Nephron progenitor cell (in vitro differentiated cells): Measurements from ENCODE around the gene GXYLT2.

Source experiments
- DNase-seq: peaks from one replicate; pipeline ENCODE4 v3.0.0; 2021
- H3K27ac Mint-ChIP-seq: 2 replicates; pipeline ENCODE4 v1.8.0; 2021; ENCODE audit warnings: mild to moderate bottlenecking, moderate library complexity, mixed read lengths
- H3K27me3 Mint-ChIP-seq: 2 replicates; pipeline ENCODE4 v1.8.0; 2021; ENCODE audit warnings: mild to moderate bottlenecking, low read depth, mixed read lengths; ENCODE audit not compliant: poor library complexity
- H3K36me3 Mint-ChIP-seq: 2 replicates; pipeline ENCODE4 v1.8.0; 2021; ENCODE audit warnings: low read depth, mixed read lengths
- H3K4me1 Mint-ChIP-seq: 2 replicates; pipeline ENCODE4 v1.8.0; 2021; ENCODE audit warnings: mixed read lengths
- H3K4me3 Mint-ChIP-seq: 2 replicates; pipeline ENCODE4 v1.8.0; 2021; ENCODE audit warnings: mild to moderate bottlenecking, moderate library complexity, mixed read lengths
- H3K9me3 Mint-ChIP-seq: 2 replicates; pipeline ENCODE4 v1.8.0; 2021; ENCODE audit warnings: mild to moderate bottlenecking, moderate library complexity, mixed read lengths
- TF ChIP-seq, protein P1 (sequence below): fragments of 200-600 bp; sonication (generic); IDR thresholded peaks from 2 replicates; pipeline ENCODE4 v1.5.0; 2021; ENCODE audit warnings: antibody characterized with exemption

Gene GXYLT2

DNA sequence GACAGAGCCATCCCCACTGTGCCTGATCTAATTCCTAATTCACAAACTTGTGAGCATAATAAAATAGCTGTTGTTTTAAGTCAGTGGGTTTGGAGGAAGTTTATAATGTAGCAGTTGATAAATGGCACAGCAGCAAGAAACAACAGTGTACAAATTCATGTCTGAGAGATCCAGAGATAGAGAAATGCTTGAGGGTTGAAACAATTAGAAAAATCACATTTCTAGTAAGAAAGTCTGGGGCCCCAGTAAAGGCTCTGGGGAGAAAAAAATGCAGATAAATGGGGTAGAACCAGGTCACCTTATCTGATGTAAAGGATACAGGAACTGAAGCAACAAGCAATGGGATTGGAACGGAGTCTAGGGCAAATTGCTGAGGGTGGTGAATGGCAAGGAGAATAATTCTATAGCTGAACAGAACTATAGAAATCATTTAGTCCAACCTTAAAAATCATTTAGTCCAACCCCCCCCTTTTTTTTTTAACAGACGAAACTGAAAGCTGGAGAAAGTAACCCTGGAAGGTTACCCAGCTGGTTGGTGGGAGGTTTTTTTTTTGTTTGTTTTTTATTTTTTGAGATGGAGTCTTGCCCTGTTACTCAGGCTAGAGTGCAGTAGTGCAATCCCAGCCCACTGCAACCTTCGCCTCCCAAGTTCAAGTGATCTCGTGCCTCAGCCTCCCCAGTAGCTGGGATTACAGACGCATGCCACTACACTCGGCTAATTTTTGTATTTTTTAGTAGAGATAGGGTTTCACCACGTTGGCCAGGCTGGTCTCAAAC lies 25.3 kb upstream of the GXYLT2 start:
- Mint-ChIP-seq H3K27me3 (peaks cover 15% of the 10 kb centered on the region), H3K4me1 (no peaks in the 10 kb centered on the region), H3K27ac (no peak overlapping the region), H3K9me3 (peaks cover 5% of the 10 kb centered on the region), H3K36me3 (no peaks in the 10 kb centered on the region), H3K4me3 (no peak overlapping the region)
- TF ChIP-seq, protein P1, sequence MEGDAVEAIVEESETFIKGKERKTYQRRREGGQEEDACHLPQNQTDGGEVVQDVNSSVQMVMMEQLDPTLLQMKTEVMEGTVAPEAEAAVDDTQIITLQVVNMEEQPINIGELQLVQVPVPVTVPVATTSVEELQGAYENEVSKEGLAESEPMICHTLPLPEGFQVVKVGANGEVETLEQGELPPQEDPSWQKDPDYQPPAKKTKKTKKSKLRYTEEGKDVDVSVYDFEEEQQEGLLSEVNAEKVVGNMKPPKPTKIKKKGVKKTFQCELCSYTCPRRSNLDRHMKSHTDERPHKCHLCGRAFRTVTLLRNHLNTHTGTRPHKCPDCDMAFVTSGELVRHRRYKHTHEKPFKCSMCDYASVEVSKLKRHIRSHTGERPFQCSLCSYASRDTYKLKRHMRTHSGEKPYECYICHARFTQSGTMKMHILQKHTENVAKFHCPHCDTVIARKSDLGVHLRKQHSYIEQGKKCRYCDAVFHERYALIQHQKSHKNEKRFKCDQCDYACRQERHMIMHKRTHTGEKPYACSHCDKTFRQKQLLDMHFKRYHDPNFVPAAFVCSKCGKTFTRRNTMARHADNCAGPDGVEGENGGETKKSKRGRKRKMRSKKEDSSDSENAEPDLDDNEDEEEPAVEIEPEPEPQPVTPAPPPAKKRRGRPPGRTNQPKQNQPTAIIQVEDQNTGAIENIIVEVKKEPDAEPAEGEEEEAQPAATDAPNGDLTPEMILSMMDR, result no peak
- DNase-seq, result no peak

DNA sequence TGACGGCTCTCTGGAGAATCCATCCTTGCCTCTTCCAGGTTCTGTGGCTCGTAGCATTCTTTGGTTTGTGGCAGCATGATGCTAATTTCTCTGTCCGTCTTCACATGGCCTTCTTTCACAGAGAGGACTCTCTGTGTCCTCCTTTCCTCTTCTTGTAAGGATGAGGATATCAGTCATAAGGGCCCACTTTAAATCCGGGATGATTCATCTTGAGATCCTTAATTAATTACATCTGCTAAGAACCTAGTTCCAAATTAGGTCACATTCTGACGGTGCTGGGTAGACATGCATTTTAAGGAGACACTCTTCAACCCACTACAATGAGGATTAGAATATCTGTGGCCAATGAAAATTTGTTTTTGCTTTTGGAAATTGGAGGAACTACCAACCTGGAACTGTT lies 15.7 kb upstream of the GXYLT2 start:
- peaks cover 40% of the 10 kb centered on the region for H3K27me3 Mint-ChIP-seq

DNA sequence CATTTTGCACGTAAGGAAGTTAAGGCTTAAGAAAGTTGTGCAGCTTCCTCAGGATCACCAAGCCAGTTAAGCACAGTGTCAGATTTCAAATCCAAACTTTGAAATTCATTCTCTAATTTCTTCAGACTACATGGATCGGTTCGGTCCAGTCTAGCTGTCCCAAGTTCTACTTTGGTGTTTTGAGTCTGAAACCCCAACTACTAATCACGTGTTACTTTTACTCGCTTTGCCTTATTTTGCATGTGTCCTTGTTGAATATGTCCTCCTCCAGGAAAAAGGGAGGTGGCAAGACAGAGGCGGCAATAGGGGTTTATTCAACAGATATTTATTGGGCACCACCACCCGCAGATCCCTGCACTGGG lies 522 bp upstream of the GXYLT2 start:
- Mint-ChIP-seq H3K27ac (peak overlapping the region; percentile 68), H3K9me3 (peaks cover 12% of the 10 kb centered on the region), H3K4me1 (peaks cover 46% of the 10 kb centered on the region), H3K4me3 (peak overlapping the region; percentile 89), H3K27me3 (peaks cover 11% of the 10 kb centered on the region), H3K36me3 (no peaks in the 10 kb centered on the region)
- DNase-seq, result no peak
- TF ChIP-seq, protein P1, result no peak

More for the DNA sequence above, 15.7 kb upstream of the GXYLT2 start:
- Mint-ChIP-seq H3K4me1 (no peaks in the 10 kb centered on the region), H3K4me3 (no peak overlapping the region), H3K27ac (no peak overlapping the region), H3K36me3 (no peaks in the 10 kb centered on the region), H3K9me3 (peaks cover 9% of the 10 kb centered on the region)
- DNase-seq, result no peak
- TF ChIP-seq, protein P1, result no peak

DNA sequence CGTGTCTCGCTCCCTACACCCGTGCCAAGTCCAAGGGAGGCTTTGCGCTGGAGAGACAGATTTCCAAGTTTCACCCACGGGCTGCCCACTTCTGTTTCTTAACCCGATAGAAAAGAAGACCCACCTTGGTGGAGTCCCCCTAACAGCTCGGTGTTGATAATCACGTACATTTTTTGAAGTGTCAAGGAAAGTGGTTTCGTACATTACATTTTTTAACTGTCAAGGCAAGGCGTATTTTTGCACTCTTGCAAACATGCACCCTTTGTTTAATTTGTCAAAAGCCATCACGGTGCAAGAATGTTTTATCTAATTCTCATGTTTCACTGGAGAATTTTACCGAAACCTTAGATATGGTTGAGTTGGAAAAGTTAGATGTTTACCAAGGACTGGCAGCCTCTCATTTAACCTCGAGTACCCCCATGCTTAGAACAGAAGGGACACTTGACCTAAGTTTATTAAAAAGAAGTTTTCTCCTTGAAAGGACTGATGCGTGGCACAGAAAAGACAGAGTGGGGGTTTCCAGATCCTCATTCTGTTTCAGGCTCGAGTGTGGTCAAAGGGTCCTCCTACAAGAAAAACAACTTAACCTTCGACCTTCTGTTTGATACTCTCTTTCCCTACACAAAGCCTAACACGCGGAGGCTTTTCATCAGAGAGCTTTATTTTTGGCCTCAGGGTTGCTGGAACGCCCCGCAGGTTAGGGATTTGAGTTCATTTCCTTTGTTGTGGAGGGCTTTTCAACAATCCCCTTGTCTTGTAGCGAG lies 882 bp downstream of the GXYLT2 start:
- peak overlapping the region; percentile 79 for H3K27ac Mint-ChIP-seq
- peaks cover 58% of the 10 kb centered on the region for H3K4me1 Mint-ChIP-seq
- DNase-seq, result peak; percentile 22
- H3K4me3 Mint-ChIP-seq, result peak overlapping the region; percentile 88
- H3K9me3 Mint-ChIP-seq, result peaks cover 6% of the 10 kb centered on the region
- H3K27me3 Mint-ChIP-seq, result peaks cover 11% of the 10 kb centered on the region
- H3K36me3 Mint-ChIP-seq, result peaks cover 5% of the 10 kb centered on the region
- TF ChIP-seq, protein P1, result no peak

DNA sequence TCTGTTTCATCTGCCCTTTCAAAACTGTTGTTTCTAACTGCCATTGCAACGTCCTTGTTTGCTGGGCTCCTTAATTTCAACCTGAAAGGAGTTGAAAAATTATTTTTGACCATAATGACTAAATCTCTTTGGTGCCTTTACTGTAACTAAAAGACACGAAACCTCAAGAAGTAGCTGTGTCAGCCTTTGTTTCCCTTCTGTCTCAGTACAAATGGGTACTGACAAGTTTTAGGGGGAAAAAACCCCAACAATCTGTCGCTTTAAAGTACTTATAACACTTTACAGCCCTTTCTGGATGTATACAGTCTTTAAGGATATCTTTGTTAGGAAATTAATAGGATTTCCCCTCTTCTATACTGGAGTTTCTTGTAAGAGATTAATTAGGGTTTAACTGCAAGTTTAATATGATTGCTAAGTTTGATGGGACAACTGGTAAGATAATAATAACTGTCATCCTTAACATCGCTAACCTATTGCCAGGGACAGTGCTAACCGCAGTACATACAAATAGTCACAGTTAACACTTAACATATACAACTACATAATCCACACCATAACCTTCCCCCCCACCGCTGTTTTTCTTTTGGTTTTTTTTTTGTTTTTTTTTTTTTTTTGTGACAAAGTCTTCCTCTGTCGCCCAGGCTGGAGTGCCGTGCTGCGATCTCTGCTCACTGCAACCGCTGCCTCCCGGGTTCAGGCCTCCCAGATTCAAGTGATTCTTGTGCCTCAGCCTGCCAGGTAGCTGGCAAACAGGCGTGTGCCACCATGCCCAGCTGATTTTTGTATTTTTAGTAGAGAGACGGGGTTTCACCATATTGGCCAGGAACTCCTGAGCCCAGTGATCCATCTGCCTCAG lies 1.7 kb downstream of the GXYLT2 start:
- peak overlapping the region; percentile 88 for H3K4me3 Mint-ChIP-seq

More for the DNA sequence above, 1.7 kb downstream of the GXYLT2 start:
- H3K27me3 Mint-ChIP-seq, result peaks cover 11% of the 10 kb centered on the region
- H3K4me1 Mint-ChIP-seq, result peaks cover 58% of the 10 kb centered on the region
- H3K9me3 Mint-ChIP-seq, result peaks cover under 1% of the 10 kb centered on the region
- no peak for DNase-seq
- peaks cover 5% of the 10 kb centered on the region for H3K36me3 Mint-ChIP-seq
- TF ChIP-seq, protein P1, result no peak
- H3K27ac Mint-ChIP-seq, result peak overlapping the region; percentile 58
